H1 (cell line): Measurements from ENCODE around the gene FAS. TPM values are rescaled to one million over a fixed set of nuclear protein-coding genes. Genes with fewer than 3 reads are reported as not detected.

Source experiments
- NRF1 ChIP-seq: IDR thresholded peaks from 2 replicates; pipeline ENCODE4 v1.6.1; 2011; ENCODE audit warnings: mild to moderate bottlenecking, low read depth, low read length, improper control_type of control experiment
- SAP30 ChIP-seq: fragments of 300-600 bp; sonication (generic); IDR thresholded peaks from 2 replicates; pipeline ENCODE4 v1.7.1; 2012; ENCODE audit warnings: low read length, moderate library complexity, mild to moderate bottlenecking, inconsistent platforms; ENCODE audit not compliant: insufficient read depth, insufficient replicate concordance
- polyA plus RNA-seq, 7 experiments: library from polyadenylated mRNA; depleted of rRNA in 3 of 7; stranded (reverse) in 5 of 7; unstranded in 2 of 7; fragments of >200 nt in 5 of 7; fragments of 200-250 nt in 2 of 7; gene quantifications; 1 replicate in 5 of 7; 2 replicates in 1 of 7; 4 replicates in 1 of 7; pipeline versions ENCODE4 v1.2.1 to v1.2.3, GENCODE V29; 2011 to 2013; ENCODE audit warnings: missing spikeins in 2 of 7, mixed read lengths in 2 of 7
- total RNA-seq: library from RNA; stranded (reverse); fragmentation: NEBNext Ultra II Directional; extraction: Animal tissue kit (Norgen Biotek cat#: 25700); gene quantifications from 2 replicates; pipeline ENCODE4 v1.2.1, GENCODE V29; 2021

Gene FAS
- total and polyA plus RNA-seq, 2 of the 8 experiments (the other 6 are each of a cell fraction or from before 2014, with no cell fraction given): 4.0 to 6.7 TPM

DNA sequence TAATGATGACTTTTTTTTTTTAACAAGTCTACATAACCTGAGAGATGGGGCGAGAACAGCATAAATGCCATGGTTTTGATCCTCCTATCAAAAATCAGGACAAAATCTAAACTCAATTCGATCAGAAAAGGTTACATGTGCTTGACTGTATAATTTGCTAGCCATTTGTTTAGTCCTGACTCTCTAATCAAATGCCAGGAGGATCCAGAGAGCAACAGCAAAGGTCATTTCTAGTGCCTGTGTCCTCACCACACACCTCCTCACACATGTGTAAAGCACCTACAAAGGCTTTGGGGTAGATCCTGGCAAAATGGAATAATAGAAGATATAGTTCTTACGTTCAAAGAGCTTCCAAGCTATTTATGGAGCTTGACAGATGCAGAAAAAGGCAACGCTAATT is 11.0 kb upstream of the FAS start (continued):
- no peak for TF ChIP-seq NRF1
- TF ChIP-seq SAP30: no peak
- TF ChIP-seq, all 59 proteins: peak for 0
